A549 (cell line): Measurements from ENCODE around the gene RYR1. TPM values are rescaled to one million over a fixed set of nuclear protein-coding genes. Genes with fewer than 3 reads are reported as not detected.

Source experiments
- ATAC-seq, 2 experiments: fragments of 200-7000 bp in 1 of 2; fragments of >200 bp in 1 of 2; cut with Nextera tagmentation in 1 of 2; cut with Tn5 transposase in 1 of 2; 3 replicates each; pipeline versions ENCODE4 v1.8.0 to v1.9.1; 2018 to 2020; ENCODE audit warnings: mild to moderate bottlenecking in 1 of 2, moderate library complexity in 1 of 2
- CTCF ChIA-PET: fragments of 300-600 bp; sonication (Branson Sonifier 250); formaldehyde crosslinking; extraction: SDS; loops from one replicate; lab custom pipeline; 2021; ENCODE audit warnings: antibody characterized with exemption, inconsistent platforms; lab: Yijun Ruan, JAX
- POLR2A ChIA-PET: fragments of 350-600 bp; formaldehyde crosslinking; extraction: SDS; loops from one replicate; lab custom pipeline; 2021; ENCODE audit warnings: antibody characterized with exemption, inconsistent platforms; lab: Yijun Ruan, JAX
- DNase-seq, 2 experiments: peaks; one replicate each; pipeline versions ENCODE4 v3.0.0 to v3.0.0-alpha.2; 2011 to 2016; ENCODE audit warnings: low read depth in 1 of 2, low spot score in 1 of 2
- FAIRE-seq: peaks from 2 replicates; lab custom pipeline; 2011; peaks lifted over from hg19 to GRCh38; lab: Jason Lieb, UNC
- H3K27ac ChIP-seq, 2 experiments: fragments of >200 bp; sonication (Bioruptor Twin); formaldehyde crosslinking; 3 replicates each; pipeline ENCODE4 v1.5.1; 2016 to 2017
- H3K4me1 ChIP-seq: fragments of >200 bp; sonication (Bioruptor Twin); formaldehyde crosslinking; 3 replicates; pipeline ENCODE4 v1.6.1; 2016
- H3K4me2 ChIP-seq: fragments of >200 bp; sonication (Bioruptor Twin); formaldehyde crosslinking; 3 replicates; pipeline ENCODE4 v1.6.1; 2016
- H3K4me3 ChIP-seq: fragments of >200 bp; sonication (Bioruptor Twin); formaldehyde crosslinking; 3 replicates; pipeline ENCODE4 v1.5.1; 2016
- H3K9me3 ChIP-seq: fragments of >200 bp; sonication (Bioruptor Twin); formaldehyde crosslinking; 3 replicates; pipeline ENCODE4 v1.6.1; 2016
- CBX8 ChIP-seq: fragments of 200-600 bp; sonication (generic); IDR thresholded peaks from 2 replicates; pipeline ENCODE4 v1.6.1; 2016
- CHD2 ChIP-seq: fragments of 150-350 bp; IDR thresholded peaks from 2 replicates; pipeline ENCODE4 v1.6.1; 2014; ENCODE audit warnings: low read length; ENCODE audit not compliant: partially characterized antibody
- CHD4 ChIP-seq: fragments of 200-600 bp; sonication (generic); IDR thresholded peaks from 2 replicates; pipeline ENCODE4 v1.6.1; 2016; ENCODE audit warnings: antibody characterized with exemption, mild to moderate bottlenecking, borderline replicate concordance
- CTCF ChIP-seq: fragments of >200 bp; sonication (Bioruptor Twin); formaldehyde crosslinking; IDR thresholded peaks from 3 replicates; pipeline ENCODE4 v1.5.1; 2016
- EP300 ChIP-seq, 2 experiments: fragments of >200 bp; sonication (Bioruptor Twin); formaldehyde crosslinking; IDR thresholded peaks; 2 replicates in 1 of 2; 3 replicates in 1 of 2; pipeline ENCODE4 v1.6.1; 2016 to 2017
- FOSB ChIP-seq: fragments of 250-450 bp; sonication (Bioruptor Pico); IDR thresholded peaks from 2 replicates; pipeline ENCODE4 v1.5.0; 2020; ENCODE audit warnings: mild to moderate bottlenecking, moderate library complexity
- GATA3 ChIP-seq: IDR thresholded peaks from 2 replicates; pipeline ENCODE4 v1.6.1; 2012; ENCODE audit warnings: borderline replicate concordance
- HEYL ChIP-seq: fragments of 250-450 bp; sonication (Bioruptor Pico); IDR thresholded peaks from 2 replicates; pipeline ENCODE4 v1.8.0; 2021; ENCODE audit warnings: mild to moderate bottlenecking, moderate library complexity
- HOXA7 ChIP-seq: fragments of 250-450 bp; sonication (Bioruptor Pico); IDR thresholded peaks from 2 replicates; pipeline ENCODE4 v1.5.0; 2020; ENCODE audit warnings: mild to moderate bottlenecking, moderate library complexity
- JUN ChIP-seq, 2 experiments: fragments of >200 bp; sonication (Bioruptor Twin); formaldehyde crosslinking; IDR thresholded peaks; 2 replicates in 1 of 2; 3 replicates in 1 of 2; pipeline ENCODE4 v1.6.1; 2016 to 2017
- KDM5A ChIP-seq: fragments of 200-600 bp; sonication (generic); IDR thresholded peaks from 2 replicates; pipeline ENCODE4 v1.6.1; 2016; ENCODE audit warnings: antibody characterized with exemption, mild to moderate bottlenecking
- MAFK ChIP-seq: fragments of 450-650 bp; IDR thresholded peaks from 2 replicates; pipeline ENCODE4 v1.6.1; 2014; ENCODE audit not compliant: partially characterized antibody
- MAZ ChIP-seq: fragments of 150-350 bp; IDR thresholded peaks from 2 replicates; pipeline ENCODE4 v1.6.1; 2014; ENCODE audit warnings: antibody characterized with exemption, low read depth, low read length, borderline replicate concordance
- NR3C1 ChIP-seq: fragments of >200 bp; sonication (Bioruptor Twin); formaldehyde crosslinking; IDR thresholded peaks from 3 replicates; pipeline ENCODE4 v1.6.1; 2017
- POLR2AphosphoS2 ChIP-seq: conservative IDR thresholded peaks from 2 replicates; pipeline ENCODE4 v1.6.1; 2012; ENCODE audit warnings: low read length, improper control_type of control experiment, inconsistent platforms
- RAD21 ChIP-seq, 2 experiments: fragments of >200 bp in 1 of 2; sonication (Bioruptor Twin) in 1 of 2; formaldehyde crosslinking in 1 of 2; IDR thresholded peaks in 1 of 2; conservative IDR thresholded peaks in 1 of 2; 2 replicates in 1 of 2; 3 replicates in 1 of 2; pipeline ENCODE4 v1.6.1; 2012 to 2018; ENCODE audit warnings: inconsistent platforms in 1 of 2
- SMC3 ChIP-seq: fragments of >200 bp; sonication (Bioruptor Twin); formaldehyde crosslinking; IDR thresholded peaks from 3 replicates; pipeline ENCODE4 v1.6.1; 2018; ENCODE audit warnings: inconsistent platforms
- TP53 ChIP-seq: fragments of 250-450 bp; sonication (Bioruptor Pico); IDR thresholded peaks from 2 replicates; pipeline ENCODE4 v1.5.0; 2021; ENCODE audit warnings: mild to moderate bottlenecking, moderate library complexity
- WGBS: methylation state at CpG from one replicate; pipeline ENCODE4 v1.1.6; 2017; ENCODE audit errors: missing lambda C conversion rate; 5-methylcytosine and 5-hydroxymethylcytosine counted together
- polyA plus RNA-seq, 4 experiments: library from polyadenylated mRNA; depleted of rRNA in 3 of 4; stranded (reverse); fragments of >200 nt; fragmentation: RNase III in 1 of 4; extraction: RNeasy Plus Mini Kit Qiagen cat#74134 plus additional on column Dnase treatment in 1 of 4; gene quantifications; 2 replicates in 3 of 4; 3 replicates in 1 of 4; pipeline ENCODE4 v1.2.3, GENCODE V29; 2011 to 2017
- TF ChIP-seq, protein P1 (sequence below): fragments of 200-600 bp; sonication (generic); IDR thresholded peaks from 2 replicates; pipeline ENCODE4 v1.6.1; 2016; ENCODE audit warnings: antibody characterized with exemption, mild to moderate bottlenecking, moderate library complexity
- TF ChIP-seq, protein P2 (sequence below): IDR thresholded peaks from 2 replicates; pipeline ENCODE4 v1.6.1; 2012

The RYR1 gene
- polyA plus RNA-seq, 2 of the 4 experiments (the other 2 are of a cell fraction) = 1.4 to 3.1 TPM

DNA sequence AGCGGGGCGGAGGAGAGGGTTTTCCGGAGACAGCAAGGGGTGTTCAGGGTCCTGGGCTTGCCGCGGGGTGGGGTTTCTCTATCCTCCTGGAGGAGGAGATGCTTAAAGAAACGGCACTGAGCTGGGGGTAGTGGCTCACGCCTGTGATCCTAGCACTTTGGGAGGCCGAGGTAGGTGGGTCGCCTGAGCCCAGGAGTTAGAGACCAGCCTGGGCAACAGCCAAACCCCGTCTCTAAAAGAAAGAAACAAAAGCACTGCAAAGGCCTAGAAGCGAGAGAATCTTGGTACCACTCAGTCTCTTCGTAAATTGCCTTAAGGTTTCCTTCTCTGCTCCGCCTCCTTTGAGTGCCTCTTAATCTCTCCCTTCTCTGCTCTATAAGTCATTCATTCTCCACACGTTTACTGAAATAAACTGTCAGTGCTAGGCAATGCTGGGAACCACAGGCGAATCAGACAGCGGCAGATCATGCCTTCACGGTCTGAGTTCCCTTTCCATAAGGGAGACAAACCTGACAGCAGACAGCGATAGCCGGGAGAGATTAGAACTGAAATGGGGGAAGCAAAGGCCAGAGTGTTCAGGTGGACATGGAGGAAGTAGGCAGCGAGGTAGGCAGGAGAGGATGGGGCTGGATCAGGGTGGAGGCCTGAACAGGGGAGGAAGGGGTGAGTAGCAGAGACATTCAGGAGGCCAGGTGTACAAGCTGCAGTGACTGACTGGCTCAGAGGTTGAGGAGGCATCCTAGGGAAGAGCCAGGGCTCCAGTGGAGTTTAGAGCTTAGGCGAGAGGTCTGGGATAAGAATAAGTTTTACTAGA lies 186.1 kb downstream of the RYR1 start (continued):
- TF ChIP-seq CBX8 (no peak), SMC3 (no peak)

- WGBS = 88% methylated on average over 3 of the region's 3 CpGs
- FAIRE-seq = peak; percentile 72
- CTCF ChIA-PET = interaction anchor here (0.6 to 5.5 kb wide), 12 partner anchors 10 to 222 kb away, joined by 3 to 46 read pairs (median 3); partner anchors contain the start of genes ACTN4 and FAM98C
These were observed 191.3 kb downstream of the RYR1 start for GRCh38 chr19:38624822-38625221.

DNA sequence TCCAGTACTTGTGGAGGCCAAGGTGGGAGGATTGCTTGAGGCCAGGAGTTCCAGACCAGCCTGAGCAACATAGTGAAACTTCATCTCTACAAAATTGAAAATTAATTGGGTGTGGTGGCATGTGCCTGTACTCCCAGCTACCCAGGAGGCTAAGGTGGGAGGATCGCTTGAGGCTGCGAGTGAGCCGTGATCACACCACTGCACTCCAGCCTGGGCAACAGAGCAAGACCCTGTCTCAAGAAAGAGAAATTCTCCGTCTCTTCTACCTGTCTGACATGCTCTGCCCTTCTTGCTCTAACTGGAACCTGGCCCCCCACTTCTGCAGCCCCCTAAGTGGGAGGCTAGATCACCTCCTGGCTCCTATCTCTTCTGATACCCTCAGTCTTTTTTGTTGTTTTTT lies 192.9 kb downstream of the RYR1 start:
- WGBS = 95% methylated on average over 4 of the region's 4 CpGs
- no peaks in the 10 kb centered on the region for H3K9me3 ChIP-seq
- no peak for DNase-seq
- POLR2A ChIA-PET = no interaction called here
- H3K4me1 ChIP-seq = peaks cover 23% of the 10 kb centered on the region
- CTCF ChIA-PET = interaction anchor here (1.5 to 5.5 kb wide), 6 partner anchors 8 to 224 kb away, joined by 4 to 46 read pairs (median 11); partner anchors contain the start of genes ACTN4, FAM98C and MAP4K1
- no peak for TF ChIP-seq CHD2
- no peak for TF ChIP-seq KDM5A
- TF ChIP-seq, all 56 proteins: peak for 0
- ATAC-seq = no peak
- H3K27ac ChIP-seq = no peak overlapping the region
- peak; percentile 63 for FAIRE-seq
- no peak overlapping the region for H3K4me3 ChIP-seq
- no peak overlapping the region for H3K4me2 ChIP-seq

More at GRCh38 chr19:38624822-38625221, 191.3 kb downstream of the RYR1 start:
- no peak overlapping the region for H3K4me2 ChIP-seq
- H3K4me3 ChIP-seq = no peak overlapping the region
- no peak overlapping the region for H3K27ac ChIP-seq
- POLR2A ChIA-PET = no interaction called here
- DNase-seq = no peak
- TF ChIP-seq GATA3 = no peak
- TF ChIP-seq JUN (IDR thresholded peaks at IDR 0.05) = no peak
- no peak for TF ChIP-seq MAZ
- TF ChIP-seq HEYL (CRISPR knock-in tag) = no peak
- TF ChIP-seq POLR2AphosphoS2 = no peak
- no peak for TF ChIP-seq MAFK
- TF ChIP-seq CHD4 = no peak
- no peak for TF ChIP-seq RAD21 (conservative IDR thresholded peaks at IDR 0.05 in 1 of 2, IDR thresholded peaks at IDR 0.05 in 1 of 2)
- TF ChIP-seq EP300 (IDR thresholded peaks at IDR 0.05) = no peak
- no peak for TF ChIP-seq FOSB (CRISPR knock-in tag)
- TF ChIP-seq CTCF = no peak
- no peak for TF ChIP-seq HOXA7 (CRISPR knock-in tag)
- TF ChIP-seq, all 56 proteins: peak for 0
- ATAC-seq = no peak
- Histone ChIP-seq H3K9me3 (no peaks in the 10 kb centered on the region), H3K4me1 (peaks cover 14% of the 10 kb centered on the region)

DNA sequence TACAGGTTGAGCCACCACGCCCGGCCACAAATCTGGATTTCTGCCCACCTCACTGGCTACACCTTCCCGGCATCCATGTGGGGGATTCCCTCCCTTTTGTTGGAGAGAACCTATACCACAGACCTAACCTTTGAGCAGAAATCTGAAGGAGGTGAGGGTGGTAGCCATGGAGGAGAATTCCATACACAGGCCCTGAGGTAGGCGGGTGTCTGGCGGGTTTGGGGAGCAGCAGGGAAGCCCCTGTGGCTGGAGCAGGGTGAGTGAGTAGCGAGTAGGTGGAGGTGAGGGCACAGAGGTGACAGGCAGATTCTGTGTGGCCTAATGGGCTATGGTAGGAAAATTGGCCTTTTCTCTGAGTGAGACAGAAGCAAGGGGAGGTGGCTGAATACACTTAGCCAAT lies 196.1 kb downstream of the RYR1 start:
- ATAC-seq (0 out of 6 replicates have a peak, but pooled peaks of 1 of the 2 experiments have one; percentile 19), DNase-seq (no peak), FAIRE-seq (no peak)
- WGBS = 95% methylated on average over 6 of the region's 6 CpGs
- H3K9me3 ChIP-seq = no peaks in the 10 kb centered on the region
- H3K4me3 ChIP-seq = no peak overlapping the region
- H3K4me1 ChIP-seq = peaks cover 38% of the 10 kb centered on the region
- H3K27ac ChIP-seq = peak overlapping the region in 1 of 2 experiments; percentile 28; a peak in 3 of 6 replicates
- CTCF ChIA-PET = interaction anchor here (1.0 to 5.5 kb wide), 4 partner anchors 84 to 226 kb away, joined by 3 to 29 read pairs (median 8); partner anchors contain the start of gene FAM98C
- H3K4me2 ChIP-seq = no peak overlapping the region
- no peak for TF ChIP-seq NR3C1
- no peak for TF ChIP-seq CHD4
- TF ChIP-seq, protein P1, sequence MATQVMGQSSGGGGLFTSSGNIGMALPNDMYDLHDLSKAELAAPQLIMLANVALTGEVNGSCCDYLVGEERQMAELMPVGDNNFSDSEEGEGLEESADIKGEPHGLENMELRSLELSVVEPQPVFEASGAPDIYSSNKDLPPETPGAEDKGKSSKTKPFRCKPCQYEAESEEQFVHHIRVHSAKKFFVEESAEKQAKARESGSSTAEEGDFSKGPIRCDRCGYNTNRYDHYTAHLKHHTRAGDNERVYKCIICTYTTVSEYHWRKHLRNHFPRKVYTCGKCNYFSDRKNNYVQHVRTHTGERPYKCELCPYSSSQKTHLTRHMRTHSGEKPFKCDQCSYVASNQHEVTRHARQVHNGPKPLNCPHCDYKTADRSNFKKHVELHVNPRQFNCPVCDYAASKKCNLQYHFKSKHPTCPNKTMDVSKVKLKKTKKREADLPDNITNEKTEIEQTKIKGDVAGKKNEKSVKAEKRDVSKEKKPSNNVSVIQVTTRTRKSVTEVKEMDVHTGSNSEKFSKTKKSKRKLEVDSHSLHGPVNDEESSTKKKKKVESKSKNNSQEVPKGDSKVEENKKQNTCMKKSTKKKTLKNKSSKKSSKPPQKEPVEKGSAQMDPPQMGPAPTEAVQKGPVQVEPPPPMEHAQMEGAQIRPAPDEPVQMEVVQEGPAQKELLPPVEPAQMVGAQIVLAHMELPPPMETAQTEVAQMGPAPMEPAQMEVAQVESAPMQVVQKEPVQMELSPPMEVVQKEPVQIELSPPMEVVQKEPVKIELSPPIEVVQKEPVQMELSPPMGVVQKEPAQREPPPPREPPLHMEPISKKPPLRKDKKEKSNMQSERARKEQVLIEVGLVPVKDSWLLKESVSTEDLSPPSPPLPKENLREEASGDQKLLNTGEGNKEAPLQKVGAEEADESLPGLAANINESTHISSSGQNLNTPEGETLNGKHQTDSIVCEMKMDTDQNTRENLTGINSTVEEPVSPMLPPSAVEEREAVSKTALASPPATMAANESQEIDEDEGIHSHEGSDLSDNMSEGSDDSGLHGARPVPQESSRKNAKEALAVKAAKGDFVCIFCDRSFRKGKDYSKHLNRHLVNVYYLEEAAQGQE = no peak
- TF ChIP-seq, protein P2, sequence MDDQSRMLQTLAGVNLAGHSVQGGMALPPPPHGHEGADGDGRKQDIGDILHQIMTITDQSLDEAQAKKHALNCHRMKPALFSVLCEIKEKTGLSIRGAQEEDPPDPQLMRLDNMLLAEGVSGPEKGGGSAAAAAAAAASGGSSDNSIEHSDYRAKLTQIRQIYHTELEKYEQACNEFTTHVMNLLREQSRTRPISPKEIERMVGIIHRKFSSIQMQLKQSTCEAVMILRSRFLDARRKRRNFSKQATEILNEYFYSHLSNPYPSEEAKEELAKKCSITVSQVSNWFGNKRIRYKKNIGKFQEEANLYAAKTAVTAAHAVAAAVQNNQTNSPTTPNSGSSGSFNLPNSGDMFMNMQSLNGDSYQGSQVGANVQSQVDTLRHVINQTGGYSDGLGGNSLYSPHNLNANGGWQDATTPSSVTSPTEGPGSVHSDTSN = no peak
- 0 out of 2 replicates have a peak, but pooled peaks have one; percentile 30 for TF ChIP-seq TP53 (CRISPR knock-in tag)
- POLR2A ChIA-PET = interaction anchor here (0.6 to 0.9 kb wide), 2 partner anchors 10 to 11 kb away, joined by 3 to 4 read pairs; partner anchors contain the start of gene EIF3K
